ENCODE results near the gene NAA11.

NAA11 gene

GRCh38 chr4:79272126-79272525, 53.7 kb downstream of the NAA11 start:
- H3K27me3 Mint-ChIP-seq (ENCODE audit: low read depth): peaks cover 6% of the 10 kb centered on the region
- H3K36me3 Mint-ChIP-seq (ENCODE audit: low read depth): no peaks in the 10 kb centered on the region
- H3K9me3 Mint-ChIP-seq: no peaks in the 10 kb centered on the region
- no peak overlapping the region for H3K27ac Mint-ChIP-seq
- TF ChIP-seq, protein P1, sequence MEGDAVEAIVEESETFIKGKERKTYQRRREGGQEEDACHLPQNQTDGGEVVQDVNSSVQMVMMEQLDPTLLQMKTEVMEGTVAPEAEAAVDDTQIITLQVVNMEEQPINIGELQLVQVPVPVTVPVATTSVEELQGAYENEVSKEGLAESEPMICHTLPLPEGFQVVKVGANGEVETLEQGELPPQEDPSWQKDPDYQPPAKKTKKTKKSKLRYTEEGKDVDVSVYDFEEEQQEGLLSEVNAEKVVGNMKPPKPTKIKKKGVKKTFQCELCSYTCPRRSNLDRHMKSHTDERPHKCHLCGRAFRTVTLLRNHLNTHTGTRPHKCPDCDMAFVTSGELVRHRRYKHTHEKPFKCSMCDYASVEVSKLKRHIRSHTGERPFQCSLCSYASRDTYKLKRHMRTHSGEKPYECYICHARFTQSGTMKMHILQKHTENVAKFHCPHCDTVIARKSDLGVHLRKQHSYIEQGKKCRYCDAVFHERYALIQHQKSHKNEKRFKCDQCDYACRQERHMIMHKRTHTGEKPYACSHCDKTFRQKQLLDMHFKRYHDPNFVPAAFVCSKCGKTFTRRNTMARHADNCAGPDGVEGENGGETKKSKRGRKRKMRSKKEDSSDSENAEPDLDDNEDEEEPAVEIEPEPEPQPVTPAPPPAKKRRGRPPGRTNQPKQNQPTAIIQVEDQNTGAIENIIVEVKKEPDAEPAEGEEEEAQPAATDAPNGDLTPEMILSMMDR (IDR thresholded peaks at IDR 0.05; ENCODE audit: unreplicated experiment in 3 of 3): no peak
- H3K4me3 Mint-ChIP-seq: no peak overlapping the region
- peaks cover 23% of the 10 kb centered on the region for H3K4me1 Mint-ChIP-seq

- Mint-ChIP-seq H3K27ac (no peak overlapping the region), H3K27me3 (ENCODE audit: low read depth) (peaks cover 5% of the 10 kb centered on the region)
- TF ChIP-seq, protein P1 (IDR thresholded peaks at IDR 0.05; ENCODE audit: unreplicated experiment in 3 of 3): no peak
Measured at GRCh38 chr4:79267671-79268070, 58.2 kb downstream of the NAA11 start.

More at GRCh38 chr4:79267671-79268070, 58.2 kb downstream of the NAA11 start:
- Mint-ChIP-seq H3K4me3 (no peak overlapping the region), H3K4me1 (peaks cover 7% of the 10 kb centered on the region), H3K9me3 (no peaks in the 10 kb centered on the region), H3K36me3 (ENCODE audit: low read depth) (no peaks in the 10 kb centered on the region)

Data from nephron (organoid).